GM23338 (cell line): ENCODE results near the gene TUBG1. TPM values are rescaled to one million over a fixed set of nuclear protein-coding genes. Genes with fewer than 3 reads are reported as not detected.

Experiments used
- ATAC-seq: fragments of 200-7000 bp; cut with Tn5 transposase; 3 replicates; pipeline ENCODE4 v1.9.1; 2020
- DNase-seq: peaks from one replicate; pipeline ENCODE4 v3.0.0-alpha.2; 2015; ENCODE audit warnings: low spot score
- H2AFZ ChIP-seq: fragments of 200-600 bp; sonication (generic); 2 replicates; pipeline ENCODE4 v1.8.0; 2016; ENCODE audit warnings: antibody characterized with exemption, mild to moderate bottlenecking, moderate library complexity
- H3F3A ChIP-seq: fragments of 200-600 bp; sonication (generic); replicated peaks from 2 replicates; pipeline ENCODE4 v1.8.0; 2017; ENCODE audit warnings: antibody characterized with exemption, mixed run types, low read depth
- H3K27ac ChIP-seq: fragments of 200-600 bp; sonication (generic); 2 replicates; pipeline ENCODE4 v1.6.1; 2016; ENCODE audit warnings: low read depth
- H3K27me3 ChIP-seq: fragments of 200-600 bp; sonication (generic); 2 replicates; pipeline ENCODE4 v1.8.0; 2016; ENCODE audit warnings: mild to moderate bottlenecking, mixed run types, moderate library complexity; ENCODE audit not compliant: insufficient read depth
- H3K36me3 ChIP-seq: fragments of 200-600 bp; sonication (generic); 2 replicates; pipeline ENCODE4 v1.8.0; 2016; ENCODE audit warnings: mild to moderate bottlenecking; ENCODE audit not compliant: insufficient read depth
- H3K4me1 ChIP-seq: fragments of 200-600 bp; sonication (generic); 2 replicates; pipeline ENCODE4 v1.8.0; 2016; ENCODE audit warnings: mild to moderate bottlenecking, moderate library complexity; ENCODE audit not compliant: insufficient read depth
- H3K4me2 ChIP-seq: fragments of 200-600 bp; sonication (generic); 2 replicates; pipeline ENCODE4 v1.7.1; 2017; ENCODE audit warnings: mixed run types
- H3K4me3 ChIP-seq: fragments of 200-600 bp; sonication (generic); 2 replicates; pipeline ENCODE4 v1.6.1; 2016; ENCODE audit warnings: mixed run types
- H3K79me2 ChIP-seq: fragments of 200-600 bp; sonication (generic); replicated peaks from 2 replicates; pipeline ENCODE4 v1.8.0; 2017; ENCODE audit warnings: mild to moderate bottlenecking; ENCODE audit not compliant: insufficient read depth
- H3K9me2 ChIP-seq: fragments of 200-600 bp; sonication (generic); 2 replicates; pipeline ENCODE4 v1.8.0; 2017; ENCODE audit not compliant: insufficient read depth
- H4K20me1 ChIP-seq: fragments of 200-600 bp; sonication (generic); replicated peaks from 2 replicates; pipeline ENCODE4 v1.8.0; 2017; ENCODE audit warnings: mild to moderate bottlenecking; ENCODE audit not compliant: insufficient read depth
- H3K27ac Mint-ChIP-seq: 2 replicates; pipeline ENCODE4 v1.8.0; 2020; ENCODE audit warnings: inconsistent platforms, mild to moderate bottlenecking, moderate library complexity, mixed read lengths
- H3K27me3 Mint-ChIP-seq: 3 replicates; pipeline ENCODE4 v1.8.0; 2022; ENCODE audit warnings: low read depth, mild to moderate bottlenecking, moderate library complexity, mixed read lengths, inconsistent platforms; ENCODE audit not compliant: insufficient read depth, poor library complexity
- H3K36me3 Mint-ChIP-seq: 3 replicates; pipeline ENCODE4 v1.8.0; 2021; ENCODE audit warnings: low read depth, mild to moderate bottlenecking, inconsistent platforms, moderate library complexity, mixed read lengths
- H3K4me1 Mint-ChIP-seq: 3 replicates; pipeline ENCODE4 v1.8.0; 2020; ENCODE audit warnings: mild to moderate bottlenecking, inconsistent platforms, mixed read lengths
- H3K4me3 Mint-ChIP-seq: 3 replicates; pipeline ENCODE4 v1.8.0; 2021; ENCODE audit warnings: moderate library complexity, mild to moderate bottlenecking, inconsistent platforms, mixed read lengths
- H3K9me3 Mint-ChIP-seq: 3 replicates; pipeline ENCODE4 v1.8.0; 2020; ENCODE audit warnings: moderate library complexity, mild to moderate bottlenecking, inconsistent platforms, mixed read lengths
- CREB1 ChIP-seq: fragments of 250-450 bp; sonication (Bioruptor Pico); IDR thresholded peaks from 2 replicates; pipeline ENCODE4 v1.5.0; 2020; ENCODE audit warnings: low read depth, mild to moderate bottlenecking, moderate library complexity
- EZH2 ChIP-seq: fragments of 200-600 bp; sonication (generic); IDR thresholded peaks from one replicate; pipeline ENCODE4 v1.8.0; 2017; ENCODE audit warnings: antibody characterized with exemption, mild to moderate bottlenecking, low read depth; ENCODE audit not compliant: unreplicated experiment
- EZH2phosphoT487 ChIP-seq: fragments of 200-600 bp; sonication (generic); IDR thresholded peaks from one replicate; pipeline ENCODE4 v1.8.1; 2018; ENCODE audit warnings: antibody characterized with exemption; ENCODE audit not compliant: unreplicated experiment
- JUNB ChIP-seq: IDR thresholded peaks from one replicate; pipeline ENCODE4 v1.6.1; 2016; ENCODE audit warnings: antibody characterized with exemption; ENCODE audit not compliant: unreplicated experiment
- NANOG ChIP-seq: IDR thresholded peaks from 2 replicates; pipeline ENCODE4 v1.6.1; 2016; ENCODE audit warnings: antibody characterized with exemption, borderline replicate concordance
- POLR2AphosphoS5 ChIP-seq: IDR thresholded peaks from 2 replicates; pipeline ENCODE4 v1.6.1; 2016; ENCODE audit warnings: antibody characterized with exemption, low read depth
- STAT1 ChIP-seq: IDR thresholded peaks from one replicate; pipeline ENCODE4 v1.6.1; 2016; ENCODE audit warnings: antibody characterized with exemption; ENCODE audit not compliant: unreplicated experiment
- ZNF114 ChIP-seq: fragments of 250-450 bp; sonication (Bioruptor Pico); IDR thresholded peaks from 2 replicates; pipeline ENCODE4 v1.5.0; 2020; ENCODE audit warnings: mild to moderate bottlenecking, moderate library complexity
- ZNF331 ChIP-seq: fragments of 250-450 bp; sonication (Bioruptor Pico); IDR thresholded peaks from 2 replicates; pipeline ENCODE4 v1.5.0; 2020; ENCODE audit warnings: low read depth, mild to moderate bottlenecking, moderate library complexity
- polyA plus RNA-seq: library from polyadenylated mRNA; unstranded; fragments of >200 nt; fragmentation: Nextera tagmentation; extraction: Ambion mirVana; gene quantifications from 2 replicates; pipeline ENCODE4 v1.2.1, GENCODE V29; 2016
- total RNA-seq: library from RNA; depleted of rRNA; stranded (reverse); fragments of >200 nt; shearing (Covaris generic); gene quantifications from 2 replicates; pipeline ENCODE4 v1.2.3, GENCODE V29; 2014
- TF ChIP-seq, protein P1 (sequence below): fragments of 250-450 bp; sonication (Bioruptor Pico); IDR thresholded peaks from 2 replicates; pipeline ENCODE4 v1.5.0; 2020; ENCODE audit warnings: mild to moderate bottlenecking, moderate library complexity
- TF ChIP-seq, protein P2 (sequence below), 2 experiments: fragments of 200-600 bp in 1 of 2; sonication (generic) in 1 of 2; conservative IDR thresholded peaks; 2 replicates each; pipeline versions ENCODE4 v1.5.1 to v1.6.1; 2016 to 2017; ENCODE audit warnings: antibody characterized with exemption in 2 of 2, low read depth in 2 of 2, mild to moderate bottlenecking in 2 of 2, moderate library complexity in 1 of 2
- TF ChIP-seq, protein P3 (sequence below): IDR thresholded peaks from one replicate; pipeline ENCODE4 v1.6.1; 2018; ENCODE audit warnings: antibody characterized with exemption; ENCODE audit not compliant: unreplicated experiment
- TF ChIP-seq, protein P4 (sequence below): IDR thresholded peaks from 2 replicates; pipeline ENCODE4 v1.6.1; 2016; ENCODE audit warnings: antibody characterized with exemption

TUBG1 gene
- total and polyA plus RNA-seq, 2 experiments from 2014 or later, result 101 to 117 TPM

DNA sequence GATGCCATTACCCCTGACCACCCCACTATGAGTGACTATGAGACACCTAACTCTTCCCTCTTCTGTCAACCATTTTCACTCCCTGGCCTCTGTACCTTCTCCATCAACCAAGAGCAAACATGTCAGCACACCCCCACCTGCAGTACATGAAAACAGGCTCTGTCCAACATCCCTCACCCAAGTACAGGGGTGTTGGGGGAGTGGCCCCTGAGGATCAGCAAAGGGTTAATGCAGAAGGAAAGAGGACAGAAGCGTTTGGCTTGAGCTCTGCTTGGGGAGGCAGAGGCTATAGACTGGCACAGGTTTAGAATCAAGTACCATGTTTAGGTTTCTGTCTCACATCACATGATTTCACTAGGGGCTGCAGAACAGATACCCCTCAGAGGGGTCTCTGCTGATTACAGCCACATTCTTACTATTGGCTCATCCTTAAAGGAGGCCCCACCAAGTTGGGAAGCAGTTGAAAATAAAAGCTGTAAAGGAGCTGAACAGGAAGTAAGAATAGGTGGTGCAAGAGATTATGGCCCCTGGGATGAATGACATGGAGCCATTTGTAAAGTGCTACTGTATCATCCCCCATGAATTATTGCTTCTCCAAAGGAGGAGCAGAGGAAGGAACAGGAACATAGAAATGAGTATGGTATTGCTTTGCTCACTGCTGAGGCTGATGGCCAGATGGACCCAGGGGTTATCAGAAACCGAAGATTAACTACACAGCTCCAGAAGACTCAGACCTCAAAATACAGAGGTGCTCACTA lies 29.5 kb upstream of the TUBG1 start:
- H3K27me3 Mint-ChIP-seq, result peaks cover 14% of the 10 kb centered on the region

More for the DNA sequence above, 29.5 kb upstream of the TUBG1 start:
- H3K4me2 ChIP-seq, result no peak overlapping the region
- Mint-ChIP-seq H3K27ac (peak overlapping the region; percentile 33; the same call in 1 of the 2 replicates), H3K9me3 (no peaks in the 10 kb centered on the region), H3K36me3 (peaks cover 58% of the 10 kb centered on the region), H3K4me1 (peaks cover 21% of the 10 kb centered on the region), H3K4me3 (peak overlapping the region; percentile 26; the same call in 1 of the 3 replicates)
- no peaks in the 10 kb centered on the region for H3K9me2 ChIP-seq
- TF ChIP-seq, protein P1, sequence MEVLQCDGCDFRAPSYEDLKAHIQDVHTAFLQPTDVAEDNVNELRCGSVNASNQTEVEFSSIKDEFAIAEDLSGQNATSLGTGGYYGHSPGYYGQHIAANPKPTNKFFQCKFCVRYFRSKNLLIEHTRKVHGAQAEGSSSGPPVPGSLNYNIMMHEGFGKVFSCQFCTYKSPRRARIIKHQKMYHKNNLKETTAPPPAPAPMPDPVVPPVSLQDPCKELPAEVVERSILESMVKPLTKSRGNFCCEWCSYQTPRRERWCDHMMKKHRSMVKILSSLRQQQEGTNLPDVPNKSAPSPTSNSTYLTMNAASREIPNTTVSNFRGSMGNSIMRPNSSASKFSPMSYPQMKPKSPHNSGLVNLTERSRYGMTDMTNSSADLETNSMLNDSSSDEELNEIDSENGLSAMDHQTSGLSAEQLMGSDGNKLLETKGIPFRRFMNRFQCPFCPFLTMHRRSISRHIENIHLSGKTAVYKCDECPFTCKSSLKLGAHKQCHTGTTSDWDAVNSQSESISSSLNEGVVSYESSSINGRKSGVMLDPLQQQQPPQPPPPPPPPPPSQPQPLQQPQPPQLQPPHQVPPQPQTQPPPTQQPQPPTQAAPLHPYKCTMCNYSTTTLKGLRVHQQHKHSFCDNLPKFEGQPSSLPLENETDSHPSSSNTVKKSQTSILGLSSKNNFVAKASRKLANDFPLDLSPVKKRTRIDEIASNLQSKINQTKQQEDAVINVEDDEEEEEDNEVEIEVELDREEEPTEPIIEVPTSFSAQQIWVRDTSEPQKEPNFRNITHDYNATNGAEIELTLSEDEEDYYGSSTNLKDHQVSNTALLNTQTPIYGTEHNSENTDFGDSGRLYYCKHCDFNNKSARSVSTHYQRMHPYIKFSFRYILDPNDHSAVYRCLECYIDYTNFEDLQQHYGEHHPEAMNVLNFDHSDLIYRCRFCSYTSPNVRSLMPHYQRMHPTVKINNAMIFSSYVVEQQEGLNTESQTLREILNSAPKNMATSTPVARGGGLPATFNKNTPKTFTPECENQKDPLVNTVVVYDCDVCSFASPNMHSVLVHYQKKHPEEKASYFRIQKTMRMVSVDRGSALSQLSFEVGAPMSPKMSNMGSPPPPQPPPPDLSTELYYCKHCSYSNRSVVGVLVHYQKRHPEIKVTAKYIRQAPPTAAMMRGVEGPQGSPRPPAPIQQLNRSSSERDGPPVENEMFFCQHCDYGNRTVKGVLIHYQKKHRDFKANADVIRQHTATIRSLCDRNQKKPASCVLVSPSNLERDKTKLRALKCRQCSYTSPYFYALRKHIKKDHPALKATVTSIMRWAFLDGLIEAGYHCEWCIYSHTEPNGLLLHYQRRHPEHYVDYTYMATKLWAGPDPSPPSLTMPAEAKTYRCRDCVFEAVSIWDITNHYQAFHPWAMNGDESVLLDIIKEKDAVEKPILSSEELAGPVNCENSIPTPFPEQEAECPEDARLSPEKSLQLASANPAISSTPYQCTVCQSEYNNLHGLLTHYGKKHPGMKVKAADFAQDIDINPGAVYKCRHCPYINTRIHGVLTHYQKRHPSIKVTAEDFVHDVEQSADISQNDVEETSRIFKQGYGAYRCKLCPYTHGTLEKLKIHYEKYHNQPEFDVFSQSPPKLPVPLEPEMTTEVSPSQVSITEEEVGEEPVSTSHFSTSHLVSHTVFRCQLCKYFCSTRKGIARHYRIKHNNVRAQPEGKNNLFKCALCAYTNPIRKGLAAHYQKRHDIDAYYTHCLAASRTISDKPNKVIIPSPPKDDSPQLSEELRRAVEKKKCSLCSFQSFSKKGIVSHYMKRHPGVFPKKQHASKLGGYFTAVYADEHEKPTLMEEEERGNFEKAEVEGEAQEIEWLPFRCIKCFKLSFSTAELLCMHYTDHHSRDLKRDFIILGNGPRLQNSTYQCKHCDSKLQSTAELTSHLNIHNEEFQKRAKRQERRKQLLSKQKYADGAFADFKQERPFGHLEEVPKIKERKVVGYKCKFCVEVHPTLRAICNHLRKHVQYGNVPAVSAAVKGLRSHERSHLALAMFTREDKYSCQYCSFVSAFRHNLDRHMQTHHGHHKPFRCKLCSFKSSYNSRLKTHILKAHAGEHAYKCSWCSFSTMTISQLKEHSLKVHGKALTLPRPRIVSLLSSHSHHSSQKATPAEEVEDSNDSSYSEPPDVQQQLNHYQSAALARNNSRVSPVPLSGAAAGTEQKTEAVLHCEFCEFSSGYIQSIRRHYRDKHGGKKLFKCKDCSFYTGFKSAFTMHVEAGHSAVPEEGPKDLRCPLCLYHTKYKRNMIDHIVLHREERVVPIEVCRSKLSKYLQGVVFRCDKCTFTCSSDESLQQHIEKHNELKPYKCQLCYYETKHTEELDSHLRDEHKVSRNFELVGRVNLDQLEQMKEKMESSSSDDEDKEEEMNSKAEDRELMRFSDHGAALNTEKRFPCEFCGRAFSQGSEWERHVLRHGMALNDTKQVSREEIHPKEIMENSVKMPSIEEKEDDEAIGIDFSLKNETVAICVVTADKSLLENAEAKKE (CRISPR knock-in tag), result no peak
- TF ChIP-seq ZNF331 (CRISPR knock-in tag) (no peak), EZH2phosphoT487 (no peak), NANOG (no peak), POLR2AphosphoS5 (no peak), EZH2 (no peak), STAT1 (no peak), JUNB (no peak), CREB1 (CRISPR knock-in tag) (no peak), ZNF114 (CRISPR knock-in tag) (no peak)
- TF ChIP-seq, protein P2, sequence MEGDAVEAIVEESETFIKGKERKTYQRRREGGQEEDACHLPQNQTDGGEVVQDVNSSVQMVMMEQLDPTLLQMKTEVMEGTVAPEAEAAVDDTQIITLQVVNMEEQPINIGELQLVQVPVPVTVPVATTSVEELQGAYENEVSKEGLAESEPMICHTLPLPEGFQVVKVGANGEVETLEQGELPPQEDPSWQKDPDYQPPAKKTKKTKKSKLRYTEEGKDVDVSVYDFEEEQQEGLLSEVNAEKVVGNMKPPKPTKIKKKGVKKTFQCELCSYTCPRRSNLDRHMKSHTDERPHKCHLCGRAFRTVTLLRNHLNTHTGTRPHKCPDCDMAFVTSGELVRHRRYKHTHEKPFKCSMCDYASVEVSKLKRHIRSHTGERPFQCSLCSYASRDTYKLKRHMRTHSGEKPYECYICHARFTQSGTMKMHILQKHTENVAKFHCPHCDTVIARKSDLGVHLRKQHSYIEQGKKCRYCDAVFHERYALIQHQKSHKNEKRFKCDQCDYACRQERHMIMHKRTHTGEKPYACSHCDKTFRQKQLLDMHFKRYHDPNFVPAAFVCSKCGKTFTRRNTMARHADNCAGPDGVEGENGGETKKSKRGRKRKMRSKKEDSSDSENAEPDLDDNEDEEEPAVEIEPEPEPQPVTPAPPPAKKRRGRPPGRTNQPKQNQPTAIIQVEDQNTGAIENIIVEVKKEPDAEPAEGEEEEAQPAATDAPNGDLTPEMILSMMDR (conservative IDR thresholded peaks at IDR 0.05; ENCODE audit: low read depth in 2 of 2), result no peak
- TF ChIP-seq, protein P3, sequence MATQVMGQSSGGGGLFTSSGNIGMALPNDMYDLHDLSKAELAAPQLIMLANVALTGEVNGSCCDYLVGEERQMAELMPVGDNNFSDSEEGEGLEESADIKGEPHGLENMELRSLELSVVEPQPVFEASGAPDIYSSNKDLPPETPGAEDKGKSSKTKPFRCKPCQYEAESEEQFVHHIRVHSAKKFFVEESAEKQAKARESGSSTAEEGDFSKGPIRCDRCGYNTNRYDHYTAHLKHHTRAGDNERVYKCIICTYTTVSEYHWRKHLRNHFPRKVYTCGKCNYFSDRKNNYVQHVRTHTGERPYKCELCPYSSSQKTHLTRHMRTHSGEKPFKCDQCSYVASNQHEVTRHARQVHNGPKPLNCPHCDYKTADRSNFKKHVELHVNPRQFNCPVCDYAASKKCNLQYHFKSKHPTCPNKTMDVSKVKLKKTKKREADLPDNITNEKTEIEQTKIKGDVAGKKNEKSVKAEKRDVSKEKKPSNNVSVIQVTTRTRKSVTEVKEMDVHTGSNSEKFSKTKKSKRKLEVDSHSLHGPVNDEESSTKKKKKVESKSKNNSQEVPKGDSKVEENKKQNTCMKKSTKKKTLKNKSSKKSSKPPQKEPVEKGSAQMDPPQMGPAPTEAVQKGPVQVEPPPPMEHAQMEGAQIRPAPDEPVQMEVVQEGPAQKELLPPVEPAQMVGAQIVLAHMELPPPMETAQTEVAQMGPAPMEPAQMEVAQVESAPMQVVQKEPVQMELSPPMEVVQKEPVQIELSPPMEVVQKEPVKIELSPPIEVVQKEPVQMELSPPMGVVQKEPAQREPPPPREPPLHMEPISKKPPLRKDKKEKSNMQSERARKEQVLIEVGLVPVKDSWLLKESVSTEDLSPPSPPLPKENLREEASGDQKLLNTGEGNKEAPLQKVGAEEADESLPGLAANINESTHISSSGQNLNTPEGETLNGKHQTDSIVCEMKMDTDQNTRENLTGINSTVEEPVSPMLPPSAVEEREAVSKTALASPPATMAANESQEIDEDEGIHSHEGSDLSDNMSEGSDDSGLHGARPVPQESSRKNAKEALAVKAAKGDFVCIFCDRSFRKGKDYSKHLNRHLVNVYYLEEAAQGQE, result no peak
- TF ChIP-seq, protein P4, sequence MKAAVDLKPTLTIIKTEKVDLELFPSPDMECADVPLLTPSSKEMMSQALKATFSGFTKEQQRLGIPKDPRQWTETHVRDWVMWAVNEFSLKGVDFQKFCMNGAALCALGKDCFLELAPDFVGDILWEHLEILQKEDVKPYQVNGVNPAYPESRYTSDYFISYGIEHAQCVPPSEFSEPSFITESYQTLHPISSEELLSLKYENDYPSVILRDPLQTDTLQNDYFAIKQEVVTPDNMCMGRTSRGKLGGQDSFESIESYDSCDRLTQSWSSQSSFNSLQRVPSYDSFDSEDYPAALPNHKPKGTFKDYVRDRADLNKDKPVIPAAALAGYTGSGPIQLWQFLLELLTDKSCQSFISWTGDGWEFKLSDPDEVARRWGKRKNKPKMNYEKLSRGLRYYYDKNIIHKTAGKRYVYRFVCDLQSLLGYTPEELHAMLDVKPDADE, result no peak
- H3K79me2 ChIP-seq, result peaks cover 17% of the 10 kb centered on the region
- H2AFZ ChIP-seq, result no peak overlapping the region
- no peak overlapping the region for H3K27ac ChIP-seq
- no peak for ATAC-seq
- no peaks in the 10 kb centered on the region for H3K27me3 ChIP-seq
- H3K4me3 ChIP-seq, result no peak overlapping the region
- no peak for DNase-seq
- H3K36me3 ChIP-seq, result peaks cover 16% of the 10 kb centered on the region
- peaks cover 21% of the 10 kb centered on the region for H3F3A ChIP-seq
- peaks cover 8% of the 10 kb centered on the region for H3K4me1 ChIP-seq
- 0 out of 2 replicates have a peak, but pooled peaks cover 10% of the 10 kb centered on the region for H4K20me1 ChIP-seq
